ENCODE data around the gene NCAPD3. TPM values are rescaled to one million over a fixed set of nuclear protein-coding genes. Genes with fewer than 3 reads are reported as not detected.

The NCAPD3 gene
- total and polyA plus RNA-seq, 2 donors from 2014 or later, result 3.7 to 21.3 TPM

DNA sequence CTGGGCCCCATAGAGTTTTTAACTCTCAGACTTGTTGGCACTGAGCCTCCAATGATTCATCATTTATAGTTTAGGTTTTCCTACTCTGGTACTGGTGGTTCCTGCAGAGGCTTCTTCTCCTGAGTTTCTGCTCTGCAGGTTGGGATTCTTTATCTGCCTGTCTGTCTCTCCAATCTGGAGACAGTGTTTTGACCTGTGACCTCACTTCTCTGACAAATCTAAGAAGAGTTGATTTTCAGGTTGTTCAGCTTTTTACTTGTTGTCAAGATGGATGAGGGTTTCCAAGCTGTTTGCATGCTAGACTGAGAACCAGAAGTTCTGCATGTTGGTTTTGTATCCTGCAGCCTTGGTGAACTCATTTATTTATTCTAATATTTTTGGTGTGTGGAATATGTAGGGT is 91.0 kb downstream of the NCAPD3 start:
- Histone ChIP-seq H3K27ac (ENCODE audit: low read depth in 2 of 2, low read length in 2 of 2) (no peak overlapping the region), H3K27me3 (ENCODE audit: control insufficient read depth, insufficient read depth, low read length) (no peaks in the 10 kb centered on the region), H3K9ac (ENCODE audit: low read length in 3 of 3) (no peak overlapping the region), H3K9me3 (ENCODE audit: control insufficient read depth in 2 of 3, insufficient read depth in 1 of 3, low read length in 3 of 3) (peaks cover 0 to 12% (median 4%) of the 10 kb centered on the region in 3 donors), H3K4me3 (ENCODE audit: low read length in 3 of 3) (no peak overlapping the region), H3K36me3 (ENCODE audit: control insufficient read depth in 2 of 3, insufficient read depth in 3 of 3, low read length in 3 of 3) (no peaks in the 10 kb centered on the region), H3K4me1 (ENCODE audit: control insufficient read depth in 2 of 3, insufficient read depth in 2 of 3, low read depth in 1 of 3, low read length in 3 of 3) (no peaks in the 10 kb centered on the region)
- DNase-seq (no peak), FAIRE-seq (no peak)
- TF ChIP-seq, protein P1, sequence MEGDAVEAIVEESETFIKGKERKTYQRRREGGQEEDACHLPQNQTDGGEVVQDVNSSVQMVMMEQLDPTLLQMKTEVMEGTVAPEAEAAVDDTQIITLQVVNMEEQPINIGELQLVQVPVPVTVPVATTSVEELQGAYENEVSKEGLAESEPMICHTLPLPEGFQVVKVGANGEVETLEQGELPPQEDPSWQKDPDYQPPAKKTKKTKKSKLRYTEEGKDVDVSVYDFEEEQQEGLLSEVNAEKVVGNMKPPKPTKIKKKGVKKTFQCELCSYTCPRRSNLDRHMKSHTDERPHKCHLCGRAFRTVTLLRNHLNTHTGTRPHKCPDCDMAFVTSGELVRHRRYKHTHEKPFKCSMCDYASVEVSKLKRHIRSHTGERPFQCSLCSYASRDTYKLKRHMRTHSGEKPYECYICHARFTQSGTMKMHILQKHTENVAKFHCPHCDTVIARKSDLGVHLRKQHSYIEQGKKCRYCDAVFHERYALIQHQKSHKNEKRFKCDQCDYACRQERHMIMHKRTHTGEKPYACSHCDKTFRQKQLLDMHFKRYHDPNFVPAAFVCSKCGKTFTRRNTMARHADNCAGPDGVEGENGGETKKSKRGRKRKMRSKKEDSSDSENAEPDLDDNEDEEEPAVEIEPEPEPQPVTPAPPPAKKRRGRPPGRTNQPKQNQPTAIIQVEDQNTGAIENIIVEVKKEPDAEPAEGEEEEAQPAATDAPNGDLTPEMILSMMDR (IDR thresholded peaks at IDR 0.05; ENCODE audit: borderline replicate concordance, extremely low read depth, insufficient read depth), result no peak
- intact Hi-C loops (cut with DNase I), result no loop called here

DNA sequence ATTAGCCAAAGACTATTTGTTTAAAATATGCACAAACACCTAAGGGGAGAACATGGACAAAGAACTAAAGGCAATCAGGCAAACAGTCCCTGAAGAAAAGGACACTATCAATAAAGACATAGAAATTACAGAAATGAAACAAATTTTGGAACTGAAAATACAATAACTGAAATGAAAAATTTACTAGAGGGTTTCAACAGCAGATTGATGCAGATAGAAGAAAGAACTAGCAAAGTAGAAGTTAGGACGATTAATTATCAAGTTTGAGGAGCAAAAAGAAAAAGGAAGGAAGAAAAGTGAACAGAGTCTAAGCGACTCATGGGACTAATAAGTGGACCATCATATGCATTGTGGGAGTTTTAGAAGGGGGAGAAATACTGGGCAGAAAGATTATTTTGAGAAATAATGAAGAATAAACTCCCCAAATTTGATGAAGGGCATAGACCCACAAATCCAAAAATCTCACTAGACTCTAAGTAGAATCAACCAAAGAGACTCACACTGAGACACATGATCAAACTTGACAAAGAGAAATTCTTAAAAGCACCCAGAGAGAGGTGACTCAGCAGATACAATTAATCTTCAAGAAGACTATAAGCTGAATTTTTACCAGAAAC is 92.0 kb downstream of the NCAPD3 start:
- FAIRE-seq (no peak), DNase-seq (no peak)
- Histone ChIP-seq H3K4me1 (ENCODE audit: control insufficient read depth in 2 of 3, insufficient read depth in 2 of 3, low read depth in 1 of 3, low read length in 3 of 3) (no peaks in the 10 kb centered on the region), H3K4me3 (ENCODE audit: low read length in 3 of 3) (no peak overlapping the region), H3K27ac (ENCODE audit: low read depth in 2 of 2, low read length in 2 of 2) (no peak overlapping the region), H3K36me3 (ENCODE audit: control insufficient read depth in 2 of 3, insufficient read depth in 3 of 3, low read length in 3 of 3) (no peaks in the 10 kb centered on the region), H3K9ac (ENCODE audit: low read length in 3 of 3) (no peak overlapping the region), H3K9me3 (ENCODE audit: control insufficient read depth in 2 of 3, insufficient read depth in 1 of 3, low read length in 3 of 3) (peaks cover 0 to 12% (median 4%) of the 10 kb centered on the region in 3 donors), H3K27me3 (ENCODE audit: control insufficient read depth, insufficient read depth, low read length) (no peaks in the 10 kb centered on the region)
- TF ChIP-seq, protein P1 (IDR thresholded peaks at IDR 0.05; ENCODE audit: borderline replicate concordance, extremely low read depth, insufficient read depth), result no peak
- intact Hi-C loops (cut with DNase I), result no loop called here

DNA sequence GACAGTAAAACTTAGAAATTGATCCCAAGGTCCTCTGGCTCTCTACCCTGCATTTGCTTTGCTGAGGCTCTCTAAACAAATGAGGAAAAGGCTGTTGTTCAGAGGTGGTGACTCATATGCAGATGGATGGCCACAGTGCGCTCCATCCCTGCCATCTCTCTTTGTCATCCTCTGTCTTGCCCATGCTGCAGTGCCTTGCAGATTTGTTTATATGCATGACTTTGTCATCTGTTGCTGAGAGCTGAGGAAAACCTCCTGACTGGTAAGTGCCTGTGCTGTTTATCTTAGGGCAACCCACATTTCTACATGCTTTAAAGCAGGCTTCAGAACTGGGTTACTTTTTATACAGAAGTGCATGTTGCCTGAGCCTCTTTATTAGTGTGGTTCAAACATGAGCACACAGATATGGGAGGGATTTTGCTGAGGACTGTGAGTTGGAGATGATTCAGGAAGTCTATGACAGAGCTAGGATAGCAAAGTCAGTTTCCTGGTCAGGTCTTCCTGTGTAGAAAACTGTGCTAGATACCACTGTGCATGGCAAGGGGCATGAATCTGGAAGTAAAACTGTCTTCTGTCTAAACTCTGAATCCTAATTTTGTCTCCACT is 97.4 kb downstream of the NCAPD3 start:
- peaks cover 0 to under 1% (median 0%) of the 10 kb centered on the region in 3 donors for H3K9me3 ChIP-seq (ENCODE audit: control insufficient read depth in 2 of 3, insufficient read depth in 1 of 3, low read length in 3 of 3)
- H3K4me1 ChIP-seq (ENCODE audit: control insufficient read depth in 2 of 3, insufficient read depth in 2 of 3, low read depth in 1 of 3, low read length in 3 of 3), result peaks cover 0 to 2% (median 0%) of the 10 kb centered on the region in 3 donors
- intact Hi-C loops (cut with DNase I), result no loop called here
- DNase-seq (no peak), FAIRE-seq (no peak)
- H3K27ac ChIP-seq (ENCODE audit: low read depth in 2 of 2, low read length in 2 of 2), result no peak overlapping the region
- no peak overlapping the region for H3K4me3 ChIP-seq (ENCODE audit: low read length in 3 of 3)
- TF ChIP-seq, protein P1 (IDR thresholded peaks at IDR 0.05; ENCODE audit: borderline replicate concordance, extremely low read depth, insufficient read depth), result no peak
- no peak overlapping the region for H3K9ac ChIP-seq (ENCODE audit: low read length in 3 of 3)
- H3K27me3 ChIP-seq (ENCODE audit: control insufficient read depth, insufficient read depth, low read length), result no peaks in the 10 kb centered on the region
- H3K36me3 ChIP-seq (ENCODE audit: control insufficient read depth in 2 of 3, insufficient read depth in 3 of 3, low read length in 3 of 3), result no peaks in the 10 kb centered on the region
